Effector memory CD4-positive, alpha-beta T cell (primary cell): Measurements from ENCODE around the gene GPA33.
A peak's percentile ranks its signal among the peaks of the same experiment; 100 is the strongest.

Source experiments
- DNase-seq, 3 donors: peaks; one replicate each; pipeline ENCODE4 v3.0.0-alpha.2; 2020
- H3K27ac ChIP-seq: 2 replicates; pipeline ENCODE4 v1.7.0; 2013; ENCODE audit warnings: mild to moderate bottlenecking, low read length, moderate library complexity; ENCODE audit not compliant: insufficient read depth, poor library complexity, severe bottlenecking
- H3K27me3 ChIP-seq: replicated peaks from 2 replicates; pipeline ENCODE4 v1.7.0; 2013; ENCODE audit warnings: mild to moderate bottlenecking, low read length; ENCODE audit not compliant: insufficient read depth, control insufficient read depth, poor library complexity, severe bottlenecking
- H3K36me3 ChIP-seq: 2 replicates; pipeline ENCODE4 v1.7.0; 2013; ENCODE audit warnings: mild to moderate bottlenecking, low read length, moderate library complexity; ENCODE audit not compliant: control insufficient read depth, insufficient read depth
- H3K4me1 ChIP-seq: 2 replicates; pipeline ENCODE4 v1.7.0; 2013; ENCODE audit warnings: low read length, mild to moderate bottlenecking; ENCODE audit not compliant: control insufficient read depth, insufficient read depth, poor library complexity, severe bottlenecking
- H3K4me3 ChIP-seq: 2 replicates; pipeline ENCODE4 v1.7.0; 2013; ENCODE audit warnings: low read length, low read depth, mild to moderate bottlenecking; ENCODE audit not compliant: insufficient read depth, poor library complexity, severe bottlenecking
- H3K9me3 ChIP-seq: 2 replicates; pipeline ENCODE4 v1.7.0; 2013; ENCODE audit warnings: mild to moderate bottlenecking, low read length, moderate library complexity; ENCODE audit not compliant: control insufficient read depth

The GPA33 gene

GRCh38 chr1:167089939-167090313, 251 bp downstream of the GPA33 start:
- Histone ChIP-seq H3K4me3 (peak overlapping the region; percentile 0), H3K9me3 (no peaks in the 10 kb centered on the region), H3K36me3 (no peaks in the 10 kb centered on the region), H3K27ac (peak overlapping the region; percentile 50), H3K4me1 (peaks cover 13% of the 10 kb centered on the region), H3K27me3 (no peaks in the 10 kb centered on the region)
- DNase-seq = no peak

- Histone ChIP-seq H3K4me3 (no peak overlapping the region), H3K9me3 (no peaks in the 10 kb centered on the region), H3K27me3 (no peaks in the 10 kb centered on the region), H3K27ac (peak overlapping the region; percentile 15), H3K4me1 (peaks cover 13% of the 10 kb centered on the region), H3K36me3 (no peaks in the 10 kb centered on the region)
- no peak for DNase-seq
These were observed 1.3 kb downstream of the GPA33 start for GRCh38 chr1:167088746-167089417.

- H3K36me3 ChIP-seq = no peaks in the 10 kb centered on the region
- no peak overlapping the region for H3K4me3 ChIP-seq
- no peaks in the 10 kb centered on the region for H3K27me3 ChIP-seq
- DNase-seq = no peak
- H3K9me3 ChIP-seq = no peaks in the 10 kb centered on the region
- H3K4me1 ChIP-seq = peaks cover 13% of the 10 kb centered on the region
- H3K27ac ChIP-seq = no peak overlapping the region
These were observed 3.4 kb downstream of the GPA33 start for GRCh38 chr1:167086768-167087167.

GRCh38 chr1:167086033-167086432, 4.1 kb downstream of the GPA33 start:
- Histone ChIP-seq H3K9me3 (no peaks in the 10 kb centered on the region), H3K27ac (no peak overlapping the region), H3K4me3 (no peak overlapping the region), H3K27me3 (no peaks in the 10 kb centered on the region), H3K4me1 (peaks cover 13% of the 10 kb centered on the region), H3K36me3 (no peaks in the 10 kb centered on the region)
- no peak for DNase-seq

GRCh38 chr1:167084757-167085156, 5.4 kb downstream of the GPA33 start:
- H3K9me3 ChIP-seq = no peaks in the 10 kb centered on the region
- H3K27ac ChIP-seq = no peak overlapping the region
- no peak overlapping the region for H3K4me3 ChIP-seq
- no peaks in the 10 kb centered on the region for H3K27me3 ChIP-seq
- H3K36me3 ChIP-seq = no peaks in the 10 kb centered on the region
- DNase-seq = no peak
- peaks cover 4% of the 10 kb centered on the region for H3K4me1 ChIP-seq

GRCh38 chr1:167083871-167084270, 6.3 kb downstream of the GPA33 start:
- no peaks in the 10 kb centered on the region for H3K9me3 ChIP-seq
- H3K27me3 ChIP-seq = no peaks in the 10 kb centered on the region
- no peak overlapping the region for H3K4me3 ChIP-seq
- no peaks in the 10 kb centered on the region for H3K36me3 ChIP-seq
- H3K4me1 ChIP-seq = no peaks in the 10 kb centered on the region
- H3K27ac ChIP-seq = no peak overlapping the region
- no peak for DNase-seq

GRCh38 chr1:167083066-167083665, 7.0 kb downstream of the GPA33 start:
- DNase-seq = no peak
- Histone ChIP-seq H3K9me3 (no peaks in the 10 kb centered on the region), H3K36me3 (no peaks in the 10 kb centered on the region), H3K27me3 (no peaks in the 10 kb centered on the region), H3K4me3 (no peak overlapping the region), H3K4me1 (no peaks in the 10 kb centered on the region), H3K27ac (no peak overlapping the region)

GRCh38 chr1:167082511-167083027, 7.6 kb downstream of the GPA33 start:
- Histone ChIP-seq H3K4me1 (no peaks in the 10 kb centered on the region), H3K27ac (no peak overlapping the region), H3K36me3 (no peaks in the 10 kb centered on the region), H3K27me3 (no peaks in the 10 kb centered on the region), H3K9me3 (no peaks in the 10 kb centered on the region), H3K4me3 (no peak overlapping the region)
- no peak for DNase-seq

GRCh38 chr1:167081594-167082156, 8.5 kb downstream of the GPA33 start:
- Histone ChIP-seq H3K4me3 (no peak overlapping the region), H3K9me3 (no peaks in the 10 kb centered on the region), H3K4me1 (no peaks in the 10 kb centered on the region)

GRCh38 chr1:167077868-167078210, 12.3 kb downstream of the GPA33 start:
- no peaks in the 10 kb centered on the region for H3K27me3 ChIP-seq

More at GRCh38 chr1:167081594-167082156, 8.5 kb downstream of the GPA33 start:
- Histone ChIP-seq H3K27me3 (no peaks in the 10 kb centered on the region), H3K27ac (no peak overlapping the region), H3K36me3 (no peaks in the 10 kb centered on the region)
- DNase-seq = no peak

More at GRCh38 chr1:167077868-167078210, 12.3 kb downstream of the GPA33 start:
- no peak for DNase-seq
- no peak overlapping the region for H3K4me3 ChIP-seq
- H3K27ac ChIP-seq = no peak overlapping the region
- no peaks in the 10 kb centered on the region for H3K4me1 ChIP-seq
- no peaks in the 10 kb centered on the region for H3K9me3 ChIP-seq
- H3K36me3 ChIP-seq = no peaks in the 10 kb centered on the region
